GM18907 (cell line): ENCODE results near the gene CAB39L.
"Not testable (repeated sequence)": the region's sequence is repeated elsewhere in the genome, so short reads cannot be mapped to it uniquely, and the experiment has no call there.

ENCODE experiments used
- ATAC-seq: cut with Tn5 transposase; IDR thresholded peaks from one replicate; pipeline ENCODE4 v1.9.1; 2021; ENCODE audit warnings: mild to moderate bottlenecking, moderate library complexity; ENCODE audit not compliant: unreplicated experiment

The CAB39L gene

GRCh38 chr13:49353908-49354307 is 90.0 kb downstream of the CAB39L start:
- ATAC-seq = no peak

GRCh38 chr13:49351871-49352270 is 92.0 kb downstream of the CAB39L start:
- no peak for ATAC-seq

DNA sequence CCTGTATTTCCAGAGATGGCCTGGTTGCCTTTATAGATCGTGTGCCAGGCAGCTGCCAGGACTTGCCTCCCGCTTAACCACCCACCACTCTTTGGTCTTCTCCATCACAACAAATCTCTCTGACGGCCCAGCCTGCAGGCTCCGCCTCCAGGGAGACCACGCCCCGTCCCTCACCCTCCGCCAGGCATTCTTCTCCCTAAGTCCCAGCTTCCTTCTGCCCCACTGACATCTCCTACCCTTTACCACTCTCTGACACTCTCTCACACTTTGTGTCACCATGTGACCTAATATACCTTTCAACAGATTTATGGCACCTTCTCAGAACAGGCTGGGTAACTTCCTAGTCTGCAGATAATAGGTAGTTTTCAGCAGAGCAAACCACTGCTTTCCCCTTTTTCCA is 95.1 kb downstream of the CAB39L start:
- ATAC-seq = no peak

GRCh38 chr13:49347650-49348385 is 96.0 kb downstream of the CAB39L start:
- ATAC-seq = no peak

- ATAC-seq = no peak
Observed at GRCh38 chr13:49346460-49346859, 97.4 kb downstream of the CAB39L start.

GRCh38 chr13:49343731-49344130 is 100.1 kb downstream of the CAB39L start:
- no peak for ATAC-seq

DNA sequence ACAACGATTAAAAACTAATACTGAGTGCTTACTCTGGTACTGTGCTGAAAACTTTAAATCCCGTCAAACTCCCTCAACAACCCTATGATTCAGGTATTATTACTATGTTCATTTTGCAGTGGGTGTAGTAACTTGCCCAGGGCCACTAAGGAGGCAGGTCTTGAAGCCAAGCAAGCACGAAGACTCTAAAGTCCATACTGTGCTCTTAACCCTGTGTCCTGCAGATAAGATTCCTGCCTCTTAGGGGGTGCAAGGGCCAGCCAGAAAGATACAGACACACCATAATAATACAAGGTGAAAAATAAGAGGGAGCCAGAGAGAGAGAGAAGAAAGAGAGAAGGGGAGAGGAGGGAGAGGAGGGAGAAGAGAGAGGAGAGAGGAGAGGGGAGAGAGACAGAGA is 100.6 kb downstream of the CAB39L start:
- no peak for ATAC-seq

GRCh38 chr13:49342454-49342853 is 101.4 kb downstream of the CAB39L start:
- no peak for ATAC-seq

DNA sequence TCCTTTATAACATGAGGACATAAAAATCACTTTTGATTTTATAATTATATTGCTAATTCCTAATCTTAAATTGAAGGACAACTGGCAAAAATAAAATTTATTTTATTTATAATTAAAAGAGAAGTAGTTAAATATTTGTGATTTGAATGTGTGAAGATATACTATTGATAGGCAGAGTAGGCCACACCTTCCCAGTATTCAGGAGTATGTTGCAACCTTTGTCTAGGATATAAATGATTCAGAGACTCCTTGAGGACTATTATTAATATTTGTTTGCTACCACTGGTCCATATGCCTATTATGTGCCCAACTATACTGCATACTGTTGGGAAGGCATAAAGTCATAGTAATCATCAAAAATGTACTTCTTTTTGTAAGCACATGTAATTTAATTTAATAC is 101.9 kb downstream of the CAB39L start:
- ATAC-seq = no peak

DNA sequence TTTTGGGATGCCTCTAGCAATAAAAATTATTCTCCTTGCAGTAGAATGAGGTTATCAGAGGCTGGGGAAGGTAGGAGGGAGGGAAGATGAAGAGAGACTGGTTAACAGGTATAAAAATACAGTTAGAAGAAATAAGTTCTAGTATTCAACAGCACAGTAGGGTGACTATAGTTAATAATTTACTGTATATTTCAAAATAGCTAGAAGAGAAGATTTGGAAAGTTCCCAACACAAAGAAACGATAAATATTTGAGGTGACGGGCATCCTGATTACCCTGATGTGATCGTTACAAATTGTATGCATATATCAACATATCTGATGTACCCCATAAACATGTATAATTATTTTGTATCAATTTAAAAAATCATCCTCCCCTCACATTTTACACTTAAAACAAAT is 102.3 kb downstream of the CAB39L start:
- ATAC-seq = no peak

- ATAC-seq = no peak
Observed at GRCh38 chr13:49340161-49340560, 103.7 kb downstream of the CAB39L start.

DNA sequence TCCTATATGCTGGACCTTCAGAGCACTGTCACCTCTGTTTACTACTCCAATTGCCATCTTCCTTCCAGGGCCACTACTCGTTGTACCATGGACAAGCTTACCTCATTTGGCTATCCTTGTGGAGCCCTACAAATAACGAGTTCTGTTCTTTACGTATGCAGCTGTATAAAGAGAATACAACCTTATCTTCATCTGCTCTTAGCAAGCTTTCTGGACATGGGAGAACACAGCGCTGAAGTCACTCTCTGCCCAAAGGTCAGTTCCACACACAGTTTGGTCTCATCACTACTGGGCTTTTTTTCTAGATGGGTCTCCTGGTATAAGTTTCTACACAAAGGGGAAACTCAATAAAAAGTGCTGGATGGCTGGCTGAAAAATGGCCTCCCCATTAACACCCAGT is 107.2 kb downstream of the CAB39L start:
- ATAC-seq = no peak

DNA sequence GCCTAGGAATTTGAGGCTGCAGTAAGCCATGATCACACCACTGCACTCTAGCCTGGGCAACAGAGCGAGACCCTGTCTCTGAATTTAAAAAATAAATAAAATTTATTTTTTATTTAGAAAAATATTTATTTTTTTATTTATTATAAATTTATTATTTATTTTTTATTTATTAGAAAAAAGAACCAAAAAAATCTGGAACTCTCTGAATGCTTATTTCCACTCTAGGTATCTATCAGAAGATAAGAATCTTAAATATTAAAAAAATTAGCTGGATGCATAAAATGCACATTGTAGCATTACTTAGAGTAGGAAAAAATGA is 113.4 kb downstream of the CAB39L start:
- ATAC-seq = no peak

GRCh38 chr13:49329831-49330545 is 113.9 kb downstream of the CAB39L start:
- ATAC-seq = no peak

GRCh38 chr13:49327145-49327544 is 116.7 kb downstream of the CAB39L start:
- ATAC-seq = not testable (repeated sequence)

GRCh38 chr13:49326222-49326917 is 117.5 kb downstream of the CAB39L start:
- no peak for ATAC-seq

DNA sequence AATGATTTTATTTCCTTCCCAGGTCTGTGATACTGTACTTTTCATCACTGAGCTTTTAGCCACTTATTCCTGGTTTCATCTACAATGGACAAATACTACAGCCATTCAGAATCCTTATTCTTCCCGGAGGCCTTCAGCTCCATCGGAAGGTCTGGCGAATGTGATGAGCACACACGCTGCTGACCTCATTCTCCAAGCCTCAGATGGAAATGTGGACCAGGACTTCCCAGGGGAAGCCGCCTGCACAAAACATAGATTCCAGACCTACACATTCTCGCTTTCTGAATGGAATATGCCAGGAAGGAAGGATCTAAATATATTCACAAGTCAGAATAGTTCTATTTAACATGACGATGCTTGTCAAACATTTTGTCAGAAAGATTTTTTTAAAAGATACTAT is 120.5 kb downstream of the CAB39L start:
- no peak for ATAC-seq

GRCh38 chr13:49322702-49323101 is 121.2 kb downstream of the CAB39L start:
- ATAC-seq = no peak

DNA sequence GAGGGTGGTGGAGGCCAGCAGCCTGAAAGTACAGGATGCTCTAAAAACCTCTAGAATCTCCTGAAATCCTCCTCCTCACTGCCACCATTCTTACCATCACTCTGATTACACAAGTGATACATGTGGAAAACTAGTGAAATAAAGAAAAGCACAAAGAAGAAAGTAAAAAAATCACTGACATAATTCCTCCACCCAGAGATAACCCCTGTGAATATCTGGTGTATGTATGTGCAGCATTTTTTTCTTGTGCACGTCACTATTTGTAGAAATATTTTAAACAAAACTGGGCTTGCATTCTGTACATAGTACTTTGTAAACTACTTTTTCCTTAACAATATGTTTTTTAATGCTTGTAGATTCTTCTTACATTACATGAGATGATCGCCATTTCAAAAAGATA is 122.9 kb downstream of the CAB39L start:
- ATAC-seq = no peak

DNA sequence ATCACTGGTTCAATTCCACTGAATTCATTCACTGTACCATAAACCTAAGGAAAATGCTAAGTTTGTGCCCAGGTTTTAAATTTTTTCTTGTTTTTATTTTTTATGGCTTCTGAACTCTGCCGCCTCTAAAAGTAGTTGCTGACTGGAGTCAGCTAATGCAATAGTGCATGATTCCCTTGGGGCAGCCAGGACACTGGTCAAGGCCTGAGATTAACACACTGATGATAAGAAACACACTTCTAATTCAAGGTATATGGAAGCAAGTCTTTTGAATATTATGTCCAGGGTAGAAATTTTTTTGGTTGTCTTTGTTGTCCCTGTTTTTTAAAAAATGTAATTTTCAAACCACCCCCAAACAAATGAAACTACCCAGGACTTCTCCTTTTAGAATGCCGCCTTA is 123.9 kb downstream of the CAB39L start:
- no peak for ATAC-seq

DNA sequence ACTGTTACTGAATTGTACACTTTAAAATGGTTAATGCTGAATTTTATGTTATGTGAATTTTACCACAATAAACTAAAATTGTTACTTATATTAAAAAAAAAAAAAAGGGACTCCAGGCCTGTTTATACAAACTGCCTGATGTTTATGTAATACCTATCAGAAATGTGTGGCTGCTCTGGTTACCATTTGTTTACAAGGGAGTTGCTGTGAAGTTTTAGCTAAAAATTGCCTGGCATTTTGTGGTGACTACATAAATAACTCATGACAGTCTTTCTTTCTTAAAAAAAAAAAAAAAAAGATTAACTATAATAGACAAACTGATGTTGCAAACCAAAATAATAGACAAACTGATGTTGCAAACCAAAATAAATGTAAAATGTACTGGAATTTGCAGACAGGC is 124.3 kb downstream of the CAB39L start:
- no peak for ATAC-seq
